Cardiac muscle cell (in vitro differentiated cells and primary cell): ENCODE results near the gene SOX5. TPM values are rescaled to one million over a fixed set of nuclear protein-coding genes. Genes with fewer than 3 reads are reported as not detected.

Experiments
- DNase-seq, 2 donors: peaks; one replicate each; pipeline versions ENCODE4 v3.0.0 to v3.0.0-alpha.2; 2010 to 2017; ENCODE audit warnings: low read depth in 1 of 2, low spot score in 1 of 2
- H3K27ac ChIP-seq: fragments of 200-600 bp; sonication (generic); 2 replicates; pipeline ENCODE4 v1.5.1; 2016
- H3K27me3 ChIP-seq: fragments of 200-600 bp; sonication (generic); 2 replicates; pipeline ENCODE4 v1.6.0; 2016; ENCODE audit warnings: control low read depth
- H3K36me3 ChIP-seq: fragments of 200-600 bp; sonication (generic); 2 replicates; pipeline ENCODE4 v1.5.1; 2016; ENCODE audit warnings: control low read depth
- H3K4me1 ChIP-seq: fragments of 200-600 bp; sonication (generic); 2 replicates; pipeline ENCODE4 v1.8.1; 2017; ENCODE audit warnings: low read depth, mild to moderate bottlenecking, mixed run types
- H3K4me3 ChIP-seq: fragments of 200-600 bp; sonication (generic); 2 replicates; pipeline ENCODE4 v1.5.1; 2016; ENCODE audit warnings: mild to moderate bottlenecking
- H3K9me3 ChIP-seq: fragments of 200-600 bp; sonication (generic); 2 replicates; pipeline ENCODE4 v1.5.1; 2017; ENCODE audit warnings: low read depth, mild to moderate bottlenecking, control low read depth
- CTCF ChIP-seq: IDR thresholded peaks from 2 replicates; pipeline ENCODE4 v1.5.1; 2012; ENCODE audit warnings: low read depth, mild to moderate bottlenecking, low read length
- polyA plus RNA-seq: library from polyadenylated mRNA; unstranded; fragments of >200 nt; fragmentation: Nextera tagmentation; extraction: Ambion mirVana; gene quantifications from 2 replicates; pipeline ENCODE4 v1.2.1, GENCODE V29; 2016
- total RNA-seq: library from RNA; depleted of rRNA; stranded (reverse); fragments of >200 nt; gene quantifications from 2 replicates; pipeline ENCODE4 v1.2.3, GENCODE V29; 2016

SOX5 gene
- total and polyA plus RNA-seq, 2 experiments from 2014 or later: 6.8 to 11.9 TPM

DNA sequence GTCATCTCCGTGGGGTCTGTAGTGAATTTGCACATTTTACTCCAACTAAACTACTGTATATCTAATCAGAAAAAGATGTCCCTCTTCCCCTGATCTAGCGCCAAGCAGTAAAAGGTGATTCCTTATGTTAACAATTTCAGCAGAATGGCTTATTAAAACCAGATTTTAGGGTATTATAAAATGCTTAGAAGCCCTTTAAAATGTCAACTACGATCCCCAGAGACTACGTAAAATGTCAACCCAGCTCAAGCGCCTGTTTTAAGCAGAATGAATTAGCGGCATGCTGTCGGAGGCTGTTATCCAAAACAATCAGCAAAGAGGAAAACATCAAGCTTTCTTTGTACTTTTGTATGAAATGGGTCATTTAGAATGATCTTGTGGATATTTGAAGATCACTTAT, 408.9 kb downstream of the SOX5 start:
- H3K27me3 ChIP-seq: no peaks in the 10 kb centered on the region
- H3K4me1 ChIP-seq: no peaks in the 10 kb centered on the region
- TF ChIP-seq CTCF: no peak

GRCh38 chr12:23536293-23536692, 413.2 kb downstream of the SOX5 start:
- H3K36me3 ChIP-seq: no peaks in the 10 kb centered on the region
- H3K27ac ChIP-seq: no peak overlapping the region
- DNase-seq: no peak
- H3K4me3 ChIP-seq: no peak overlapping the region
- TF ChIP-seq CTCF: no peak
- no peaks in the 10 kb centered on the region for H3K9me3 ChIP-seq
- H3K27me3 ChIP-seq: no peaks in the 10 kb centered on the region
- H3K4me1 ChIP-seq: no peaks in the 10 kb centered on the region

More for the DNA sequence above, 408.9 kb downstream of the SOX5 start:
- no peaks in the 10 kb centered on the region for H3K9me3 ChIP-seq
- H3K4me3 ChIP-seq: no peak overlapping the region
- H3K36me3 ChIP-seq: no peaks in the 10 kb centered on the region
- DNase-seq: no peak
- no peak overlapping the region for H3K27ac ChIP-seq

GRCh38 chr12:23535441-23535840, 414.0 kb downstream of the SOX5 start:
- DNase-seq: no peak
- H3K36me3 ChIP-seq: no peaks in the 10 kb centered on the region
- no peaks in the 10 kb centered on the region for H3K27me3 ChIP-seq
- H3K4me3 ChIP-seq: no peak overlapping the region
- TF ChIP-seq CTCF: no peak
- H3K27ac ChIP-seq: no peak overlapping the region
- H3K4me1 ChIP-seq: no peaks in the 10 kb centered on the region
- no peaks in the 10 kb centered on the region for H3K9me3 ChIP-seq

- Histone ChIP-seq H3K4me3 (no peak overlapping the region), H3K4me1 (no peaks in the 10 kb centered on the region), H3K27me3 (no peaks in the 10 kb centered on the region), H3K36me3 (no peaks in the 10 kb centered on the region), H3K27ac (no peak overlapping the region), H3K9me3 (no peaks in the 10 kb centered on the region)
- no peak for DNase-seq
- no peak for TF ChIP-seq CTCF
Measured at GRCh38 chr12:23534196-23534595, 415.3 kb downstream of the SOX5 start.

- Histone ChIP-seq H3K4me1 (no peaks in the 10 kb centered on the region), H3K9me3 (no peaks in the 10 kb centered on the region), H3K27ac (no peak overlapping the region), H3K27me3 (no peaks in the 10 kb centered on the region), H3K36me3 (no peaks in the 10 kb centered on the region), H3K4me3 (no peak overlapping the region)
- DNase-seq: no peak
- no peak for TF ChIP-seq CTCF
Measured at GRCh38 chr12:23533699-23534098, 415.8 kb downstream of the SOX5 start.

DNA sequence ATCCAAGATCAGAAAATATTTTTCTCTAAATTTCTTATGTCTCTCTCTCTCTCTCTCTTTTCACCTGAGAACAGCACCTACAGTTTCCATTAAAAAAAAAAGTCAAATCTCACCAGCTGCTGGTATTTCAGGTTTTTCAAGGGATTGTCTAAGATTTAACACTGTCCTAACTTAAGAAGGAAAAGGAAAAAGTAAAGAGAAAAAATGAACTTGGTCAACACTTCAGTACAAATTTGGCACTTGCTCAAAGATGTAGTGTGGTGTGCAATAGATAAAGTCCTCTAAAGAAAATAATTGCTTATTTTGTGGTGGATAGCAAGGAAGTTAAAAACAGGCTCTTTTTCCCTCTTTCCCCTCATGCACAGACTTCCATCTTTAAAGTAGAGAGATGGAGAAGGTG, 416.2 kb downstream of the SOX5 start:
- no peaks in the 10 kb centered on the region for H3K27me3 ChIP-seq
- no peaks in the 10 kb centered on the region for H3K4me1 ChIP-seq
- DNase-seq: no peak
- no peaks in the 10 kb centered on the region for H3K9me3 ChIP-seq
- no peak overlapping the region for H3K4me3 ChIP-seq
- no peak for TF ChIP-seq CTCF
- H3K36me3 ChIP-seq: no peaks in the 10 kb centered on the region
- H3K27ac ChIP-seq: no peak overlapping the region
